Measurements from ENCODE around the gene COL1A2. TPM values are rescaled to one million over a fixed set of nuclear protein-coding genes. Genes with fewer than 3 reads are reported as not detected.

COL1A2 gene
- total RNA-seq, 3 donors from 2014 or later = 94.5 to 300 (median 113) TPM

DNA sequence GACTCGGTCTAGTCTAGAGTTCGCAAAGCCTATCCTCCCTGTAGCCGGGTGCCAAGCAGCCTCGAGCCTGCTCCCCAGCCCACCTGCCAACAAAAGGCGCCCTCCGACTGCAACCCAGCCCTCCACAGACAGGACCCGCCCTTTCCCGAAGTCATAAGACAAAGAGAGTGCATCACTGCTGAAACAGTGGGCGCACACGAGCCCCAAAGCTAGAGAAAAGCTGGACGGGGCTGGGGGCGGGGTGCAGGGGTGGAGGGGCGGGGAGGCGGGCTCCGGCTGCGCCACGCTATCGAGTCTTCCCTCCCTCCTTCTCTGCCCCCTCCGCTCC, 622 bp upstream of the COL1A2 start:
- DNase-seq (ENCODE audit: low spot score in 2 of 2) = no peak
- no peaks in the 10 kb centered on the region for H3K4me1 ChIP-seq
- peak overlapping the region; percentile 52 to 70 (median 68) for H3K4me3 ChIP-seq
- TF ChIP-seq, protein P1, sequence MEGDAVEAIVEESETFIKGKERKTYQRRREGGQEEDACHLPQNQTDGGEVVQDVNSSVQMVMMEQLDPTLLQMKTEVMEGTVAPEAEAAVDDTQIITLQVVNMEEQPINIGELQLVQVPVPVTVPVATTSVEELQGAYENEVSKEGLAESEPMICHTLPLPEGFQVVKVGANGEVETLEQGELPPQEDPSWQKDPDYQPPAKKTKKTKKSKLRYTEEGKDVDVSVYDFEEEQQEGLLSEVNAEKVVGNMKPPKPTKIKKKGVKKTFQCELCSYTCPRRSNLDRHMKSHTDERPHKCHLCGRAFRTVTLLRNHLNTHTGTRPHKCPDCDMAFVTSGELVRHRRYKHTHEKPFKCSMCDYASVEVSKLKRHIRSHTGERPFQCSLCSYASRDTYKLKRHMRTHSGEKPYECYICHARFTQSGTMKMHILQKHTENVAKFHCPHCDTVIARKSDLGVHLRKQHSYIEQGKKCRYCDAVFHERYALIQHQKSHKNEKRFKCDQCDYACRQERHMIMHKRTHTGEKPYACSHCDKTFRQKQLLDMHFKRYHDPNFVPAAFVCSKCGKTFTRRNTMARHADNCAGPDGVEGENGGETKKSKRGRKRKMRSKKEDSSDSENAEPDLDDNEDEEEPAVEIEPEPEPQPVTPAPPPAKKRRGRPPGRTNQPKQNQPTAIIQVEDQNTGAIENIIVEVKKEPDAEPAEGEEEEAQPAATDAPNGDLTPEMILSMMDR (IDR thresholded peaks at IDR 0.05) = no peak
- peak in 1 of 3 donors; percentile 16 for TF ChIP-seq POLR2AphosphoS5 (IDR thresholded peaks at IDR 0.05)
- no peak for TF ChIP-seq POLR2A (IDR thresholded peaks at IDR 0.05)
- peak overlapping the region; percentile 73 to 82 for H3K27ac ChIP-seq
- H3K9me3 ChIP-seq = no peaks in the 10 kb centered on the region
- no peaks in the 10 kb centered on the region for H3K36me3 ChIP-seq
- H3K27me3 ChIP-seq = no peaks in the 10 kb centered on the region
- intact Hi-C loops (cut with DNase I; ENCODE audit: low total_unique reads) = no loop called here

DNA sequence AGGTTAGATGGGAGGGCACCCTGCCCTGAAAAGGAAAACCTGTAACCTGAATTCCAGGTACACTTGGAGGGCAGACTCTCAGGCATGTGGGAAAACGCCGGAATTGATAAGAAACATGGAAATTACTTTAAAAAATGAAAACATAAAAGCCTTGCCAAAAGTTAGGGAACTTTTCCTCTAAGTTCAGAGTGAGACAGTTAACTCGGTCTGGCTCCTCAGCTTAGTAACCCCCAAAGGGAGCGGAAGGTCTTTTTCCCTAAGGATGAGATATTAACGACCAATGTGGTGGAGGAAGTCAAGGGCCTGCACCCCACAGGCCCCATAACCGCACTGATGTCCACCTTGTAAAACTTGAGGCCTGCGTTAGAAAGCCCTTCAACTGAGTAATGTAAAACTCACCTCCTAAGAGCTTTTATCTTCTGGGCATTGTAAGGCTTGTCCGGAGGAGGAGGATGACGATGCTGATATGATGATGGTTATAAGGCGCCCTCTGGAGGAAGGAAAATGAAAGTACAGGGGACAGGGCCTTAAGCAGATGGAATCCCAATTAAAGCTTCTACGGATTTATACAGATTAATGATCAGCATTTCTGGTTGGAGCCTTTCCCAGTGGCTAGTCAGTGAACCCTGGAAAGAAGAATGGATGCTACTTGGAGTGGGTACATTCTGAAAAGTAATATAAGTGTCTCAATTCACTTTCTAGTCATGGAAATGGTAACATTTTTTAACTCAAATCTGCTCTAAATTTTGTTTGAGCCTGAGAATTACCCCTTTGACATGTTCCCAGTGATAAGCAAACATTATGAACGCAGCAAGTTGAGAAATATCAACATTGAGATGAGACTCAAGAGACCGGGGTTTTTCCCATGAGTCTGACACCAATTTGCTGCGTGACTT, 694 bp downstream of the COL1A2 start:
- intact Hi-C loops (cut with DNase I; ENCODE audit: low total_unique reads) = no loop called here
- TF ChIP-seq POLR2A (IDR thresholded peaks at IDR 0.05) (no peak), POLR2AphosphoS5 (IDR thresholded peaks at IDR 0.05) (peak in 1 of 3 donors; percentile 76)
- TF ChIP-seq, protein P1 (IDR thresholded peaks at IDR 0.05) = peak; percentile 69 to 86 (median 77)
- H3K4me1 ChIP-seq = no peaks in the 10 kb centered on the region
- peak overlapping the region; percentile 73 to 82 for H3K27ac ChIP-seq
- H3K27me3 ChIP-seq = no peaks in the 10 kb centered on the region
- DNase-seq (ENCODE audit: low spot score in 2 of 2) = no peak
- no peaks in the 10 kb centered on the region for H3K36me3 ChIP-seq
- no peaks in the 10 kb centered on the region for H3K9me3 ChIP-seq
- H3K4me3 ChIP-seq = peak overlapping the region; percentile 52 to 70 (median 68)

DNA sequence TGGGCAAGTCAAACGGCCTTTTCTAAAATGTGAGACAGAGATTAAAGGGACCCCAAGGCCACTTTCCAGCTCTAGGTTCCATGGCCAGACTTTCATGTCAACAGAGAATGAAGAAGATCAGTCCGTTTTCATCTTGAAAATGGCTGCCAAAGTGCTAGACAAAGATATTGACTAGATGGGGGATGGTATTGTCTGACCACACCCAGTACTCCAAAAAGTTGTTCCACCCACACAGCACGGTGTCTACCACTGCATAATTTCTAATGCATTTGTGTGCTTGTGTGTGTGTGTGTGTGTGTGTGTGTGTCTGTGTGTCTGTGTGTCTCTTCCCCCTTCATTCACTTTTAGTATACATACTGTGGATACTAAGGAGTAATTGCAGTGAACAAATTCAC, 1.3 kb downstream of the COL1A2 start:
- H3K9me3 ChIP-seq = no peaks in the 10 kb centered on the region
- no peaks in the 10 kb centered on the region for H3K4me1 ChIP-seq
- H3K27ac ChIP-seq = peak overlapping the region; percentile 73 to 82
- H3K4me3 ChIP-seq = peak overlapping the region; percentile 52 to 70 (median 68)
- no peaks in the 10 kb centered on the region for H3K27me3 ChIP-seq
- H3K36me3 ChIP-seq = no peaks in the 10 kb centered on the region
- TF ChIP-seq, protein P1 (IDR thresholded peaks at IDR 0.05) = no peak
- TF ChIP-seq POLR2AphosphoS5 (IDR thresholded peaks at IDR 0.05) (no peak), POLR2A (IDR thresholded peaks at IDR 0.05) (no peak)
- intact Hi-C loops (cut with DNase I; ENCODE audit: low total_unique reads) = no loop called here
- DNase-seq (ENCODE audit: low spot score in 2 of 2) = no peak

DNA sequence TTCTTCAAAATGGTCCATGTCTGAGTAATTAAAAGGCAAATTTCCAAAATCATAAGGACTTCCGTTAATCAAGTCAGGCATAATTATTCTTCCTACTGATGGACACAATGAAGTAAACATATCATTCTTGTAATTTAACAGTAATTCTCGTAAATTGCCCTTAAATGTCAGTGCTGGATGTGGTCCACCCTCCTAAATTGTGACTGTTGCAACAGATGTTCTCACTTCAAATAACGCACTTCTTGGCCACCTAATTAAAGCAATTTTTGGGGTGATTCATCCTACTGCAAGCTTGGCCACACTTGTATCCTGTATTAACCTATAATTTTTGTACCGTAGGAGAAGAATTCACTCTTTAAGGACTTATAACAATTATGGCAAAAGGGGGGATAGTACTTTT, 1.9 kb downstream of the COL1A2 start:
- no peak for TF ChIP-seq POLR2A (IDR thresholded peaks at IDR 0.05)
- TF ChIP-seq POLR2AphosphoS5 (IDR thresholded peaks at IDR 0.05) = no peak
- TF ChIP-seq, protein P1 (IDR thresholded peaks at IDR 0.05) = no peak
- peak overlapping the region; percentile 52 to 70 (median 68) for H3K4me3 ChIP-seq
- no peaks in the 10 kb centered on the region for H3K36me3 ChIP-seq
- no peaks in the 10 kb centered on the region for H3K27me3 ChIP-seq
- peak overlapping the region; percentile 73 to 82 for H3K27ac ChIP-seq
- no peaks in the 10 kb centered on the region for H3K4me1 ChIP-seq
- intact Hi-C loops (cut with DNase I; ENCODE audit: low total_unique reads) = no loop called here
- DNase-seq (ENCODE audit: low spot score in 2 of 2) = no peak
- H3K9me3 ChIP-seq = no peaks in the 10 kb centered on the region

DNA sequence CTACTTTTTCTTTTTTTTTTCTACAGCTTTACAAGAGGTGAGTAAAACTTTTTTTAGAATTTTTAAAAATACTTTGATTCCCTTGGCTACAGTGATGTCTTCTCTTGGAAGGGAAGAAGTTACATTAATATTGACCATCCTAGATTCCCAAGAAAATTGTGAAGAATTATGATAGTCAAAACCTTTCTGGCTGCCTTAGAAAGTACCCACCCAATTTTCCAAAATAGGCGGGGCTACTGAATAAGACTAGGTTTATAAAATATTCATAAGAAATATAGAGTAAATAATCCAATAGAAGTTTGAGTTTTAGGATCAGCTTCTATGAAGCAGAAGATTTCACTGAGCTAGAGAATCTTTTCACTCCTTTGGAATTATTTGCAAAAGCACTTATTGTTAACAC, 3.0 kb downstream of the COL1A2 start:
- Histone ChIP-seq H3K36me3 (no peaks in the 10 kb centered on the region), H3K9me3 (no peaks in the 10 kb centered on the region), H3K27me3 (no peaks in the 10 kb centered on the region), H3K4me1 (no peaks in the 10 kb centered on the region), H3K4me3 (peak overlapping the region; percentile 7 to 68 (median 52)), H3K27ac (no peak overlapping the region)
- TF ChIP-seq POLR2AphosphoS5 (IDR thresholded peaks at IDR 0.05) = no peak
- TF ChIP-seq, protein P1 (IDR thresholded peaks at IDR 0.05) = no peak
- intact Hi-C loops (cut with DNase I; ENCODE audit: low total_unique reads) = no loop called here
- DNase-seq (ENCODE audit: low spot score in 2 of 2) = no peak
